ENCODE data around the gene IQGAP3. TPM values are rescaled to one million over a fixed set of nuclear protein-coding genes. Genes with fewer than 3 reads are reported as not detected.

IQGAP3 gene
- polyA plus RNA-seq, 1 of the 3 experiments (the other 2 are of a cell fraction), result 15.6 TPM

DNA sequence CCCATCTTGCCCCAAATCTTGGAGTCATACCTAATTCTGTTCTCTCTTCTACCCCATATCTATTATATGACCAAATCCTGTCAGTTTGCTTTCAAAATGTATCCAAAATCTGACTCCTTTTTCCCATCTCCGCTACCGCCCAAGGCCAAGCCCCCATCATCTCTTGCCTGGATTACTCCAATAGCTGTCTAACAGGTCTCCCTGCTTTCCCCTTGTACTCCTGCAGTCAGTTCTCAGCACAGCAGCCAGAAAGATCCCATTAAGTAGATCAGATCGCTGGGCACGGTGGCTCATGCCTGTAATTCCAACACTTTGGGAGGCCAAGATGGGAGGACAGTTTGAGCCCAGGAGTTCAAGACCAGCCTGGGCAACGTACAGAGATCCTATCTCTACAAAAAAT is 19.8 kb downstream of the IQGAP3 start:
- POLR2A ChIA-PET, result no interaction called here
- Histone ChIP-seq H3K4me1 (ENCODE audit: control insufficient read depth in 1 of 2, insufficient read depth in 2 of 2, low read depth in 1 of 2, low read length in 1 of 2) (no peaks in the 10 kb centered on the region), H3K9me2 (no peaks in the 10 kb centered on the region), H3K27me3 (ENCODE audit: insufficient read depth) (no peaks in the 10 kb centered on the region), H3K27ac (ENCODE audit: low read depth in 2 of 2, low read length in 1 of 2) (no peak overlapping the region), H2AFZ (ENCODE audit: low read depth) (no peak overlapping the region), H3K4me2 (no peak overlapping the region), H3K4me3 (ENCODE audit: low read depth in 2 of 2, low read length in 1 of 2) (no peak overlapping the region), H4K20me1 (ENCODE audit: insufficient read depth) (no peaks in the 10 kb centered on the region), H3F3A (replicated peaks; ENCODE audit: insufficient read depth) (no peaks in the 10 kb centered on the region), H3K79me2 (ENCODE audit: insufficient read depth) (no peaks in the 10 kb centered on the region), H3K9me3 (no peaks in the 10 kb centered on the region), H3K36me3 (replicated peaks in 1 of 2; ENCODE audit: control insufficient read depth in 1 of 2, insufficient read depth in 2 of 2, low read length in 1 of 2) (peaks cover 11 to 31% of the 10 kb centered on the region in 2 experiments), H3K9ac (no peak overlapping the region)
- DNase-seq, result no peak
- TF ChIP-seq YY1 (IDR thresholded peaks at IDR 0.05; ENCODE audit: low read depth), result no peak
- no peak for TF ChIP-seq SMC3 (IDR thresholded peaks at IDR 0.05; ENCODE audit: low read depth, low read length)
- TF ChIP-seq FOSL2 (IDR thresholded peaks at IDR 0.05; ENCODE audit: borderline replicate concordance, low read depth), result no peak
- no peak for TF ChIP-seq NRF1 (IDR thresholded peaks at IDR 0.05; ENCODE audit: low read depth, low read length)
- no peak for TF ChIP-seq USF1 (IDR thresholded peaks at IDR 0.05; ENCODE audit: borderline replicate concordance, low read depth)
- no peak for TF ChIP-seq PBX3 (IDR thresholded peaks at IDR 0.05)
- TF ChIP-seq POLR2AphosphoS5 (IDR thresholded peaks at IDR 0.05; ENCODE audit: low read depth, low read length), result no peak
- no peak for TF ChIP-seq RXRA (IDR thresholded peaks at IDR 0.05; ENCODE audit: borderline replicate concordance, low read depth)
- TF ChIP-seq EZH2phosphoT487 (IDR thresholded peaks at IDR 0.05; ENCODE audit: borderline replicate concordance, low read depth), result no peak
- TF ChIP-seq TEAD4 (IDR thresholded peaks at IDR 0.05; ENCODE audit: borderline replicate concordance, insufficient read depth), result no peak
- TF ChIP-seq, protein P1, sequence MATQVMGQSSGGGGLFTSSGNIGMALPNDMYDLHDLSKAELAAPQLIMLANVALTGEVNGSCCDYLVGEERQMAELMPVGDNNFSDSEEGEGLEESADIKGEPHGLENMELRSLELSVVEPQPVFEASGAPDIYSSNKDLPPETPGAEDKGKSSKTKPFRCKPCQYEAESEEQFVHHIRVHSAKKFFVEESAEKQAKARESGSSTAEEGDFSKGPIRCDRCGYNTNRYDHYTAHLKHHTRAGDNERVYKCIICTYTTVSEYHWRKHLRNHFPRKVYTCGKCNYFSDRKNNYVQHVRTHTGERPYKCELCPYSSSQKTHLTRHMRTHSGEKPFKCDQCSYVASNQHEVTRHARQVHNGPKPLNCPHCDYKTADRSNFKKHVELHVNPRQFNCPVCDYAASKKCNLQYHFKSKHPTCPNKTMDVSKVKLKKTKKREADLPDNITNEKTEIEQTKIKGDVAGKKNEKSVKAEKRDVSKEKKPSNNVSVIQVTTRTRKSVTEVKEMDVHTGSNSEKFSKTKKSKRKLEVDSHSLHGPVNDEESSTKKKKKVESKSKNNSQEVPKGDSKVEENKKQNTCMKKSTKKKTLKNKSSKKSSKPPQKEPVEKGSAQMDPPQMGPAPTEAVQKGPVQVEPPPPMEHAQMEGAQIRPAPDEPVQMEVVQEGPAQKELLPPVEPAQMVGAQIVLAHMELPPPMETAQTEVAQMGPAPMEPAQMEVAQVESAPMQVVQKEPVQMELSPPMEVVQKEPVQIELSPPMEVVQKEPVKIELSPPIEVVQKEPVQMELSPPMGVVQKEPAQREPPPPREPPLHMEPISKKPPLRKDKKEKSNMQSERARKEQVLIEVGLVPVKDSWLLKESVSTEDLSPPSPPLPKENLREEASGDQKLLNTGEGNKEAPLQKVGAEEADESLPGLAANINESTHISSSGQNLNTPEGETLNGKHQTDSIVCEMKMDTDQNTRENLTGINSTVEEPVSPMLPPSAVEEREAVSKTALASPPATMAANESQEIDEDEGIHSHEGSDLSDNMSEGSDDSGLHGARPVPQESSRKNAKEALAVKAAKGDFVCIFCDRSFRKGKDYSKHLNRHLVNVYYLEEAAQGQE (IDR thresholded peaks at IDR 0.05; ENCODE audit: low read depth, low read length), result no peak
- TF ChIP-seq TAF1 (IDR thresholded peaks at IDR 0.05; ENCODE audit: borderline replicate concordance, low read depth, low read length), result no peak
- TF ChIP-seq, protein P2, sequence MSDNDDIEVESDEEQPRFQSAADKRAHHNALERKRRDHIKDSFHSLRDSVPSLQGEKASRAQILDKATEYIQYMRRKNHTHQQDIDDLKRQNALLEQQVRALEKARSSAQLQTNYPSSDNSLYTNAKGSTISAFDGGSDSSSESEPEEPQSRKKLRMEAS (IDR thresholded peaks at IDR 0.05; ENCODE audit: low read depth), result no peak
- no peak for TF ChIP-seq EP300 (IDR thresholded peaks at IDR 0.05; ENCODE audit: borderline replicate concordance in 1 of 2, low read depth in 1 of 2, low read length in 1 of 2)
- TF ChIP-seq RFX5 (IDR thresholded peaks at IDR 0.05; ENCODE audit: low read length), result no peak
- CTCF ChIA-PET, result interaction anchor here (0.8 to 2.0 kb wide), 3 partner anchors 17 to 72 kb away, joined by 3 to 5 read pairs (median 5); partner anchors contain the start of gene MEF2D
- WGBS (ENCODE audit: low lambda C conversion rate), result 80% methylated on average over 5 of the region's 5 CpGs
